Tibial nerve (tissue), 4 donors: Measurements from ENCODE around the gene NUAK1.

Source experiments
- EP300 ChIP-seq, 2 donors: sonication (generic); formaldehyde crosslinking; IDR thresholded peaks; one replicate each; pipeline ENCODE4 v1.6.1; 2017; ENCODE audit warnings: antibody characterized with exemption in 2 of 2, mild to moderate bottlenecking in 1 of 2
- POLR2A ChIP-seq, 2 donors: fragments of 450-650 bp; IDR thresholded peaks; one replicate each; pipeline ENCODE4 v1.6.1; 2017; ENCODE audit warnings: antibody characterized with exemption in 2 of 2, mild to moderate bottlenecking in 2 of 2, moderate library complexity in 2 of 2
- TF ChIP-seq, protein P1 (sequence below), 5 experiments: fragments of 200-600 bp in 3 of 5; fragments of 450-650 bp in 2 of 5; sonication (generic) in 3 of 5; IDR thresholded peaks; one replicate each; pipeline ENCODE4 v1.5.1; 2016 to 2019; ENCODE audit warnings: antibody characterized with exemption in 5 of 5, mild to moderate bottlenecking in 3 of 5, moderate library complexity in 2 of 5

DNA sequence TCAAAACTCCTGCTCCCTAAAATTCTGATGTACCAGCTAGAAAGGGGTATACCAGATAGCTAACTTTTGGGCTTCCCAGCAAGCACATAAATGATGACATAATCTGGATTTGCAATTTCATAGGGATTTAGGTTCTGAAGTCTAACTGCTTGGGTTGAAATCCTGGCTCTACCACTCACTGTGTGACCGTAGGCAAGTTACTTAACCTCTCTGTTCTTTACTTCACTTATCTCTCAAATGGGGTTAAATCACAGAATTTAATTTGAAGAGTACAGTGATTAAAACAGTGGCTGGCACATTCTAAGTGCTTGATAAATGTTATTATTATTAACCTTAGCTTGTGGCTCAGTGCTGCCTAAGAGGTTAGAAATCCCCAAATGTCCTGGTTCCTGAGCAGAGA, 49.1 kb upstream of the NUAK1 start:
- TF ChIP-seq, protein P1, sequence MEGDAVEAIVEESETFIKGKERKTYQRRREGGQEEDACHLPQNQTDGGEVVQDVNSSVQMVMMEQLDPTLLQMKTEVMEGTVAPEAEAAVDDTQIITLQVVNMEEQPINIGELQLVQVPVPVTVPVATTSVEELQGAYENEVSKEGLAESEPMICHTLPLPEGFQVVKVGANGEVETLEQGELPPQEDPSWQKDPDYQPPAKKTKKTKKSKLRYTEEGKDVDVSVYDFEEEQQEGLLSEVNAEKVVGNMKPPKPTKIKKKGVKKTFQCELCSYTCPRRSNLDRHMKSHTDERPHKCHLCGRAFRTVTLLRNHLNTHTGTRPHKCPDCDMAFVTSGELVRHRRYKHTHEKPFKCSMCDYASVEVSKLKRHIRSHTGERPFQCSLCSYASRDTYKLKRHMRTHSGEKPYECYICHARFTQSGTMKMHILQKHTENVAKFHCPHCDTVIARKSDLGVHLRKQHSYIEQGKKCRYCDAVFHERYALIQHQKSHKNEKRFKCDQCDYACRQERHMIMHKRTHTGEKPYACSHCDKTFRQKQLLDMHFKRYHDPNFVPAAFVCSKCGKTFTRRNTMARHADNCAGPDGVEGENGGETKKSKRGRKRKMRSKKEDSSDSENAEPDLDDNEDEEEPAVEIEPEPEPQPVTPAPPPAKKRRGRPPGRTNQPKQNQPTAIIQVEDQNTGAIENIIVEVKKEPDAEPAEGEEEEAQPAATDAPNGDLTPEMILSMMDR (IDR thresholded peaks at IDR 0.05) = no peak
- TF ChIP-seq POLR2A (IDR thresholded peaks at IDR 0.05) = no peak
- TF ChIP-seq EP300 (IDR thresholded peaks at IDR 0.05) = no peak
